HG03025 (cell line): Measurements from ENCODE around the gene NPW.

ENCODE experiments used
- ATAC-seq: cut with Tn5 transposase; IDR thresholded peaks from one replicate; pipeline ENCODE4 v1.9.1; 2021; ENCODE audit warnings: mild to moderate bottlenecking, moderate library complexity; ENCODE audit not compliant: unreplicated experiment, low FRiP score

The NPW gene

GRCh38 chr16:2045965-2046892, 26.6 kb downstream of the NPW start:
- ATAC-seq, result no peak

- ATAC-seq, result no peak
Measured at GRCh38 chr16:2046893-2047329, 27.3 kb downstream of the NPW start.

GRCh38 chr16:2047330-2048115, 27.9 kb downstream of the NPW start, which contains the start of the genes NTHL1 and TSC2:
Gene NTHL1 (minus strand): TSS chr16:2047834. CDS start chr16:2047823, 11 bp downstream.
Gene TSC2 (plus strand): TSS chr16:2047985. CDS start chr16:2048616, 631 bp downstream.
- peak; percentile 91 for ATAC-seq

DNA sequence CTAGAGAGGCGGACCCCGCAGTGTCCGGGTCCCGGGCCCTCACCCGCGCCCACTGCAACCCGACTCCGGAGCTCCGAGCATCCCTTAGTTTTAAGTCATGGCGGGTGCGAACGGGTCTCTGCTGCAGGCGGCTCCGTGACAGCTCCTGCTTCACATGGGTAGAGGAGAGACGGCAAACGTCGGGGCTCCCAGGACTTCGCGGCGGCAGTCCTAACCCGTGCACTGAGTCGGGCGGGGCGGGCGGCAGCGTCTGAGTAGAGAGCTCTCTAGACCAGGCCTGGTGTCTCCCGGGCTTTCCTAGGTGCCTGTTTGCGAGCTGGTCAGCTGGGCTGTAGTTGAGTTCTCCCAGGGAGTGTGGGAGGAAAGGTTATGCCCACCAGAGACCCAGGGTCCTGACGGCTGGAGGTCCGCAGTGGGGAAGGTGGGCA, 28.5 kb downstream of the NPW start:
- no peak for ATAC-seq

DNA sequence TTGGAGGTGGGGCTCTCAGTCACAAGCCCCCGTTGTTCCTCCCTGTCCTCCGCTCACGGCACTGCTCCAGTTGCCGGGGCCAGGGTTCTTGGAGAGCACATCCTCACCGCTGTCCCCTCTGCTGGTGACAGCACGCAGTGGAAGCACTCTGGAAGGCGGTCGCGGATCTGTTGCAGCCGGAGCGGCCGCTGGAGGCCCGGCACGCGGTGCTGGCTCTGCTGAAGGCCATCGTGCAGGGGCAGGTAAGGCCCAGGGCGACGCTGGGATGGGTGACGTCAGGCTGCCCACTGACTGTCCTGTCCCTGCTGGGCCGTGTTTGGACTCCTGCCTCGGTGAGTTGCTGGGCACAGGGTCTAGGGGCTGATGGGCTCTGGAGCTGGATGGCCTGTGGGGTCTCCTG, 33.6 kb downstream of the NPW start:
- ATAC-seq, result no peak

DNA sequence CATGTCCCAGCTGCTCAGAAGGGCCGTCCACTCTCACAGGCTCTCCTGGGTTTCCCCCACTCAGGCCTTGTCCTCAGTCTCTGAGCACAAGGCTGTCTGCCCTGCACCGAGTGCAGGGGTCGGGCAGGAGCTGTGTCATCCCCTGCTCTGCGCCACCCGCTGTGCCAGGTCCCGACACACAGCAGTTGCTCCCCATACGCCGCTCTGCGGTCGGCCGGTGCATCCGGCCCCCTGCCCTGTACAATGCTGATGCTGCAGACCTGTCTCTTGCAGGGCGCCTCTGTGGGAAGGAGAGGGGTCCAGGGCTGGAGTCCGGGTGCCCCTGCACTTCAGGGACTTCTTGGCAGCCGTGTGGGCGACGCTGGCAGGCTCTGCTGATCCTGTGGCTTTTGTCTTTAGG, 34.3 kb downstream of the NPW start:
- ATAC-seq, result no peak

GRCh38 chr16:2054543-2055245, 35.1 kb downstream of the NPW start:
- no peak for ATAC-seq

DNA sequence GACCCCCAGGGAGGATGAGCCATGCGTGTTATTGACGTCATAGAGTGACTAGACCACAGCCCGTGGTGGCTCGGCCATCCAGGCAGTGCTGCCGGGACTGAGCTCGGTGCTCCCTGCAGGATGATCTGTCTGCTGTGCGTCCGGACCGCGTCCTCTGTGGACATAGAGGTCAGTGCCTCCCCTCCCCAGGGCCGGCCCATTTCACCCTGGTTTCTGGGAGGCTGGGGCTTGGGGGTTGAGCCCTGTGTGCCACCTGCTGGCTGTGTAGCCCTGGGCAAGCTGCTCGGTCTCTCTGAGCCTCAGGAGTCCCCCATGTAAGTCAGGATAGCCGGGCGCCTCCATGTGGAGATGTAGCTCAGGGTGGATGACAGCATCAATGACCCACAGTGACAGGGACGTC, 36.5 kb downstream of the NPW start:
- no peak for ATAC-seq

DNA sequence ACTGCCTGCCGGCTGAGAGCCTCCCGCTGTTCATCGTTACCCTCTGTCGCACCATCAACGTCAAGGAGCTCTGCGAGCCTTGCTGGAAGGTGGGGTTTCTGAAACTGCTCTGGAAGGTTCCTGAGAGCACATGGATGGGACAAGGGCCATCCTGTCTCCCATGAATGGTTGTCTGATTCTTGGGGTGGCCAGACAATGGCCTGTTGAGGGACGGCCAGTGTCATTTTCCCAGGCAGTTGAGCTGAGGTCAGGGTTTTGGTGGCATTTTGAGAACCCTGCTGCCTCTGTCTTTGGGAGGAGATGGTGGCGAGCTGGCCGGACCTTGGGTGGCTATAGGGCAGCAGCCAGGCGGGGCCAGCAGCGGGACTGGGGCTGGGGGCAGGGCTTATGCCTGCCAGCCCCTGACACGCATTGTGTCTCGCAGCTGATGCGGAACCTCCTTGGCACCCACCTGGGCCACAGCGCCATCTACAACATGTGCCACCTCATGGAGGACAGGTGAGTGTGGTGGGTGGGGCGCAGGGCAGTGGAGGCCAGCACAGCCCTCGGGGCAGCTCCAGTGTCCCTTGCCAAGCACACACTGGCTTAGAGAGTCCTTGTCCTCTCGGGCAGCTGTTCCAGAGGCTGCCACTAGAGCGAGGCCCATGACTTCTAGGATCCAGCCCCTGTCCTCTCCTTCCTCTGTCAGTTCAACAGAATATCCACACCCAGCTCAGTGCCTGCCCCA, 37.3 kb downstream of the NPW start:
- no peak for ATAC-seq

DNA sequence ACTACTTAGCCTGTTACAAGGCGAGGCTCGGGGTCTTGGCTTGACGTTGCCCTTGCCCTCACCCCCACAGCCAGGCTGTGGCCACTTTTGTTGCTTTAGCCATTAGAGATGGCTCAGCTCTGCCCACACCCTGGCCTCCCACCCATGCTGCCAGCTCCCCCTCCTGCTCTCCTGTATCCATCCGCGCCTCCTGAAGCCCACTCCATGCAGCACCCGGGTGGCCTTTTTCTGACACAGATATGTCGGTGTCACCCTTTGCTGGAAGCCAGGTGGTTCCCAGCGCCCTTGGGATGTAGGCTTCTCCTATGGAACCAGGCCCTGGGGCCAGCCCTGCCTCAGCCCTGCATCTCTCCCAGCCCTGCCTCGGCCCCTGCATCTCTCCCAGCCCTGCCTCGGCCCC, 37.9 kb downstream of the NPW start:
- ATAC-seq, result no peak

DNA sequence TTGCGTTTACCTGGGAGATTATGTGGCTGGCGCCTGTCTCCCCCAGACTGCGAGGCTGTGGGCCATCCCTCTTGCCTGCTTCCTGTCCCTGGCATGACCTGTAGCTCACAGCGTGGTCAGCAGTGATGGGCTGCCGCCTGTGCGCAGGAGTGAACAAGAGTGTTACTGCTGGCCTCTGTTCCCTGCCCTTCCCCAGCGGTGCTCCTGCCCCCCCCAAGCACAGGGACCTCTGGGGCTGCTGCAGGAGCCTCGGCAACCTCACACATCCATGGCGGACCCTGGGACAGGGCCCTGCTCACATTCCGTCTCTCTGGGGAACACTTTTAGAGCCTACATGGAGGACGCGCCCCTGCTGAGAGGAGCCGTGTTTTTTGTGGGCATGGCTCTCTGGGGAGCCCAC, 38.8 kb downstream of the NPW start:
- no peak for ATAC-seq

DNA sequence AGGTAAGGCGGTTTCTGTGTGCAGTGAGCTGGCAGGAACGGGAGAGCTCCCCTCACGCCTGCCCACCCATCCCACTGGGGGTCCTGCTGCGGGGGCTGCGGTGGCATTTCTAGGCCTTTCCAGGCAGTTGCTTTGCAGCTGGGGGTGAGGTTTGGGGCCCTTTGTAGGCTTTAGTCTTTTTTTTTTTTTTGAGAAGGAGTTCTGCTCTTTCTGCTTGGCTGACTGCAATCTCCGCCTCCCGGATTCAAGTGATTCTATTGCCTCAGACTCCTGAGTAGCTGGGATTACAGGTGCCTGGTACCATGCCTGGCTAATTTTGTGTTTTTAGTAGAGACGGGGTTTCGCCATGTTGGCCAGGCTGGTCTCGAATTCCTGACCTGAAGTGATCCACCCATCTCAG, 39.3 kb downstream of the NPW start:
- no peak for ATAC-seq

DNA sequence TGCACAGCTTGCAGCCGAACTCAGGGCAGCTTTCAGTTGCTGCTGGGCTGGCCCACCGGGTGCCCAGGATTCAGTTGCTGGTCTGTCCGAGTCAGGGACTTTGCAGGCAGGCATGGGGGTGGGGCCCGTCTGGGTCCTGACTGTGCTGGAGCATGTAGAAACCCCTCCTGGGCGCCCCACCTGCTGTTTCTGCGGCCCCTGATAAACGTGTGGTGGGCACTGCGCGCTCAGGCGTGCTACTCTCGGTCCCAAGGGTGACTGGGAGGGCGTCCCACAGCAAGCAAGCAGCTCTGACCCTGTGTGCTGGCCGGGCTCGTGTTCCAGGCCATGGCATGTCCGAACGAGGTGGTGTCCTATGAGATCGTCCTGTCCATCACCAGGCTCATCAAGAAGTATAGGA, 40.8 kb downstream of the NPW start:
- no peak for ATAC-seq

DNA sequence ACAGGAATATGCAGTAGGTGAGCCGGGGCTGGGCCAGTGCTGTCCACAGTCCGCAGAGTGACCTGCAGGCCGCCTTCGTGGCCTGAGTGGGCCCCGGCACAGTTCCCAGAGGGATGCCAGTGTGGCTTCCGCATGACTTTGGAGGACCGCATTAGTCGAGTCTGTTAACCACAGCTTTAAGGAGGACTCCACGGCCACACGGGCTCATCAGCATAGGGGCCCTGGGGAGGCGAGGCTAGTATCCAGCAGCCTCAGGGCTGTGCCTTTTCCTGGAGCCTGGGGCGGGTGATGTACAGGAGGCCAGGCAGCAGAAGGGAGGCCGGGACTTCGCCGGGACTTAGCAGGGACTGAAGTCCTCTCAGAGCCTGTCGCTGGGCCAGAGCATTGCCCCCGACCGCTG, 41.4 kb downstream of the NPW start:
- no peak for ATAC-seq

DNA sequence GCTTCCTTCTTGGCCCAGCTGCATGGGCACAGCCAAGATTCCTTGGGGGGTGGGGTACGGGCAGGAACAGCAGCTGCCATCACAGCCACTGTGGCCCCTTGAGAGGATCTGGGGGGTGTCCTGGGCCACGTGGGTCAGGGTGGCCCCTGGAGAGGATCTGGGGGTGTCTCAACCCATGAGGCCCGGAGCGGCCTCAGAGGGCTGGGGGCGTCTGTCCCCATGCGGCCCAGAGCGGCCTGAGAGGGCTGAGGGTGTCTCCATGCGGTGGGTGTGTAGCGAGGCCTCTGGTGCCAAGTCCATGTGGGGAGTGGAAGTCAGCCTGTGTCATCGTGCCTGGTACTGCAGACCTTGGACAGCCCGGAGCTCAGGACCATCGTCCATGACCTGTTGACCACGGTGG, 41.9 kb downstream of the NPW start:
- no peak for ATAC-seq

DNA sequence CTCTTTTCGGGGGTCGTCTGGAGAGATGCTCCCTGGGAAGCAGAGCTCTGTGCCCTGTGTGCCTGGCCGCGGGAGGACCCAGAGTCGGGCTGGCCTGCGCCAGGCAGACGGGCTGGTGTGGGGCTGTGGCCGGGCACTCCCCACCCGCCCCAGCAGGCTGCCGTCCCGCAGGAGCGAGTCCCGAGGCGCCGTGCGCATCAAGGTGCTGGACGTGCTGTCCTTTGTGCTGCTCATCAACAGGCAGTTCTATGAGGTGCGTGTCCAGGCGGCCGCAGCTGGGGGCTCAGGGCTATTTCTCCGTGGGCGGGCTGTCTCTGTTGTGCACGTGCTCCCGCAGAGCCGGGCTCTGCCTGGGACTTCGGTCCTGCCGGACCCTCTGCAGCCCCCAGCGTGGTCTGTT, 43.2 kb downstream of the NPW start:
- no peak for ATAC-seq

DNA sequence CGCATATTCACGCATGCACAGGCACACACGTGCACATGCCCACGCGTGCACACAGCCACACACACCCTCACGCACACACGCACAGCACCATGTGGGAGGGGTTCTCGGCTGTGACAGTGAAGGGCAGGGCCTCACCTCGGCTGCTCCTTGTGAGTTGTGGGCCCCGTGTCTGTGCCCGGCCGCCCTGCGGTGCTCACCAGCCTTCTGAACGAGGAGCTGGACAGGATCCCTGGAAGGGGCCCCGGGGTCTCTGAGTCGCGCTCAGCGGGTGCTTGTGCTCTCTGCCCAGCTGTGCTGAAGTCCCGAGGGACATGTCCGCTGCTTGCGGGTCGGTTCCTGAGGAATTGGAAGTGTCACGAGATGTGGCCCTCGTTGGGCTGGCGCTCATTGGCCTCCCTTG, 44.3 kb downstream of the NPW start:
- no peak for ATAC-seq

DNA sequence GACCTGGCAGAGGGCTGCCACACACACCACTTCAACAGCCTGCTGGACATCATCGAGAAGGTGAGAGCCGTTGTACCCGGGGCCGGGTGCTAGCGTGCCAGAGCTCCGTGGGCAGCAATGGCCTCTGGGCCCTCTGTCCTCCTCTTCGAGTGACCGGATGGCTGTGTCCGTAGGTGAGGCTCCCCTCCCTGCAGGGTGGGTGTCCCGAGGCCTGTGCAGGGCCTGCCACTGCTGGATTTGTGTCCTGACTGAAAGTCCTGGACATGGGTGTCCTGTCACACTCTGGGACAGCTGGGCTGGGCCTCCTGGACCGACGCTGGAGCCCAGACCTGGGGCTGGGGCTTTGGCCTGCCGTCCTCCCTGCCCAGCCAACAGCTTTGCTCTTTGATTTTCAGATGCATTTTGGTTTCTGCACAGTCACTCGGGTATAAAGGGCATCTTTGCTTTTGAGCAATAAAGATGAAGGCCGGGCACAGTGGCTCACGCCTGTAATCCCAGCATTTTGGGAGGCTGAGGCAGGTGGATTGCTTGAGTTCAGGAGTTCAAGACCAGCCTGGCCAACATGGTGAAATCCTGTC, 44.9 kb downstream of the NPW start:
- no peak for ATAC-seq

DNA sequence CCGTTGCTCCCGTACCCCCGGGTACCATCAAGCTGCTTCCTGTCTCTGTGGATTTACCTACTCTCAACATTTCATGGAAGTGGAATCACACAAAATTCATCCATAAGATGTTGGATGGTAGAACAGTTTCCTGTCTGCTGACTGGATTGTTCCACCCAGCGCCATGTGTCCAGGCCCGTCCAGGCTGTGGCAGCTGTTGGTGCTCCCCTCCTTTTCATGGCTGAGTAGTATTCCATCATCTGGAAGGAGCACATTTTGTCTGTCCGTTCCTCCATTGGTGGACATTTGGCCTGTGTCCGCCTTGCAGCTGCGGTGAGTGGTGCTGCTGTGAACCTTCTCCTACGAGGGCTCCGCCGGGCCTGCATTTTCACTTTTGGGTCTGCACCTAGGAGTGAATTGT, 46.6 kb downstream of the NPW start:
- no peak for ATAC-seq
